DMS53 (cell line): ENCODE measurements around the gene SH3PXD2A.
A peak's percentile ranks its signal among the peaks of the same experiment; 100 is the strongest.

ENCODE experiments used
- DNase-seq: peaks from one replicate; lab custom pipeline; 2025; lab: John Stamatoyannopoulos, UW

Gene SH3PXD2A

DNA sequence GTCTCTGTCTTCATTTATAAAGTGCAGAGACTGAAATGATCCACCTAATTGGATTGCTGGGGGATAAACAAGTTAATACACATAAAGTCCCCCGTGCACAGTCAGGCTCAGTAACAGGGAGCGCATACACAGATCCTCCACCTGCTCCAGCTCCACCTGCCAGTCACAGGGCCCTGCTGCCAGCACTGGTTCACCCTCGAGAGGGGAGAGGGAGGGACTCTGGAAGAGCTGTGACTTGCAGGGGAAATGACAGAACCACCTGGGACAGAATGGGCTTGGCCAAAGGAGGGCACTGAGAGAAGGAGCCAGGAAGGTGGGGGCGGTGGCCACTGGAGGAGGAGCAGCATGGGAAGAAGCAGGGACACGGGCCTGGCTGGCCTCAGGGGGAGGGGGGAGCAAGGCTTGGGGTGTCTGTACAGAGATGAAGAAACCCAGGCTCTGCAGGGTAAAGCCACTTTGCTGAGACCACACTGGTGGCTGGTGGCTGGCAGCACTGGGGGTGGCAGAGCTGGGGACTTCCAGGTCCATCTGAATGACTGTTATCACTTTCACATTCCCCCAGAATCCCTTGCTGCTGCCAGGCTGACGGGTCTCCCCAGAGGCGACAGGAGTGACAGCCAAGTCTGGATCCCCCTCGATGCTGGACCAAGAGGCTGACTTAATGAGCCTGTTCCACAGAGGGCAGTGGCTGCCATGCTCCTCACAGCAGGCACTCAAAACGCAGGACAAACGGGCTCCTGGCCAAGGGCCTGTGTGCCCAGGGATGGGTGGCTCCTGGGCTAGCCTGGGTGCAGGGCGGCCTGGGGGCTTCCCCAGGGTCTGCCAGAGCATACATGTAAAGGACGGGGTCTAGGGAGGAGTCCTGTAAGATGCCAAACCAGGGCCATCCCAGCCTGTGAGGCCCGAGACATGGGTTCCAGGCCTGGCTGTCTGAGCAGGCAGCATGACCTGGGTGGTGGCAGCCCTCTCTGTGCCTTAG is 151.1 kb downstream of the SH3PXD2A start:
- DNase-seq: peak; percentile 34

DNA sequence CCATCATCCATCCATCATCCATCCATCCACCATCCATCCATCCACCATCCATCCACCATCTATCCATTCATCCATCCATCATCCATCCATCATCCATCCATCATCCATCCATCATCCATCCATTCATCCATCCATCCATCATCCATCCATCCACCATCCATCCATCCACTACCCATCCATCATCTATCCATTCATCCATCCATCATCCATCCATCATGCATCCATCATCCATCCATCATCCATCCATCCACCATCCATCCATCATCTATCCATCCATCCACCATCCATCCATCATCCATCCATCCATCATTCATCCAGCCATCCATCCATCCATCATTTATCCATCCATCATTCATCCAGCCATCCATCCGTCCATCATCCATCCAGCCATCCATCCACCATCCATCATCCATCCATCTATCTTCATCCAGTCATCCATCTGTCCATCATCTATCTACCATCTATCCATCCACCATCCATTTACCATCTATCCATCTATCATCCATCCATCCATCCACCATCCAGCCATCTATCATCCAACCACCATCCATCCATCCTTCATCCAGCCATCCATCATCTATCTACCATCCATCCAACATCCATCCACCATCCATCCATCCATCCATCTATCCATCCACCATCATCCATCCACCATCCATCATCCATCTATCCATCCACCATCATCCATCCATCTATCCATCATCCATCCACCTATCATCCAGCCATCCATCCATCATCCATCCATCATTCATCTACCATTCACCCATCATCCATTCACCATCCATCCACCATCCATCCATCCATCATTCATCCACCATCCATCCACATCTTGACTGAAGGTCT is 153.8 kb downstream of the SH3PXD2A start:
- no peak for DNase-seq

DNA sequence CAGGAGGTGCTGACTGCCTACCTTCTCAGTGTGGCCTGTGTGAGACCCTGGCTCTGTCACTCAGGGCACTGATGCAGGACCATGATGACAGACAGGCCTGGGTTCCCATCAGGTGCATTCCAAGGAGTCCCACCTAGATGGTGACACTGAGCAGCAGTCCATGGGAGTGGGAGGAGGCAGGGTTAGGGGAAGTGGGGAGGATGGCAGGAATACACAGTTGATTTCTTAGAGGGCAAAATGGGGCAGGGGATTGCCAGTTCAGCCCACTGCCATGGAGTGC is 155.0 kb downstream of the SH3PXD2A start:
- DNase-seq: no peak

DNA sequence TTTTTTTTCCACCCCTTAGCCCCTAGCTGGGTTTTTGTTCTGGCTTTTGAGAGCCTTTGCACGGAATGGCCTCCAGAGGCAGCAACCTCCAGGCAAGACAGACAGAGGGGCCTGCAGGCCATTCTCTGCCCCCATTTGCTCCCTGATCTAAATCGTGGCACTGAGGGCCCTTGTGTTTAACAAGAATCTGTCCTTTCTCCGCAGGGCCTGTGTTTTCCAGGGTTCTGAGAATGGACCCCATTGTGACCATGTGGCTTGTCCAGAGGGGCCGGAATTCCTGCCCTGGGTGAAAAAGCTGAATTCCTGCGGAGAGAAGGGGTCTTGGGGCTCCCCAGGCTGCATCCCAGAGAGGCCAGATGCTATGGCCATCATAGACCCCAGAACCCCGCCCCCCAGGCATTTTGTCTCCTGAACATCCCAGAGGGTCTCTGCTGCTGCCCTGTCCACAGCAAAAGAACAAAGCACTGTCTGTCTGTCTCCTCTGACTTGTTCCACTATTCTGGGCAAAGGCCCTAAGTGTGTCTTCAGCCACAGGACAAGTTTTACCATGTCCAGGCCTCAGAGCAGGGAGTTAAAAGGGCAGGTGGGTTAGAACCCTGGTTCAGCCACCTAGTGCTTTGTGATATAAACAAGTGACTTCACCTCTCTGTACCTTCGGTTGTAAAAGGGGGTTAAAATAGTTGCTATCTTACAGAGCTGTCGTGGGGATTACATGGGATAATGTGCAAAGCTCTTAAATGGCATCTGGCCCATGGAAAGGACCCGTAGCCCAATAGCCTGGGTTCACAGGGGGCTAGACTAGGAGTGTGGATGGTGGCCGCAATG is 155.6 kb downstream of the SH3PXD2A start:
- no peak for DNase-seq

DNA sequence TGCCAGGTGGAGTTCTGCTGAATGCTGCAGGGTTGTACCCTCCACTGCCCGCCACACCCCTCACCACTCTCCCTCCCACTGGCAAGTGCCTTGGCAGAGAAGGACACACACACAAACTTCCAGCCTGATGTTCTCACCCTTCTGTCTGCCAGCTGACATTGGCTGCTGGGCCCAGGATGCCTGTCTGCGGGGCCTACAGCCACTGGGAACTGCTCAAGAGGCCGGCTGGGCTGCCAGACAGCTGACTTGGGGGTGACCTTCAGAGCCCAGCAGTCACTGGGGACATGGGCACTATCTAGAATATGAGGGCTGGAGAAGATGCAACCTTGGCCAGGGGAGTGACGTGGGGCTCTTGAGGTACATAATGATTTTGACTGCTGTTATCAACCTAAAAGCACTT is 157.1 kb downstream of the SH3PXD2A start:
- DNase-seq: no peak

DNA sequence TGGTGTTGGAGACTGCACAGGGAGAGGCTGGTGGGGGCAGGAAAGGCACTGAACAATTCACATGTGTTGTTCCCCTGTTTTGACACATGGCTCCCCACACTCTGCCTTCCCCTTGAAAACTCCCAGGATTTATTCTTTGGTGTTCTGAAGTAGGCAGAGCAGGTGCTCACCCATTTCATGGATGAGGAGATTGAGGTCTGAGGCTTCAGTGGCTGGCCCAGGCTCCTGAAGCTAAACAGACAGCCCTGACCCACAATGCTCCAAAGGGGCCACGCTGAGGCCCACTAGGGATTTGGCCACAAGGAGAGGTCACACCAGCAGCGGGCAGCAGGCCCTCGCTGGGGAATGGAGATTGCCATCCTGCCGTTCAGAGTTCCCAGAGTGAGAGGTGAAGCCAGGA is 157.6 kb downstream of the SH3PXD2A start:
- no peak for DNase-seq

DNA sequence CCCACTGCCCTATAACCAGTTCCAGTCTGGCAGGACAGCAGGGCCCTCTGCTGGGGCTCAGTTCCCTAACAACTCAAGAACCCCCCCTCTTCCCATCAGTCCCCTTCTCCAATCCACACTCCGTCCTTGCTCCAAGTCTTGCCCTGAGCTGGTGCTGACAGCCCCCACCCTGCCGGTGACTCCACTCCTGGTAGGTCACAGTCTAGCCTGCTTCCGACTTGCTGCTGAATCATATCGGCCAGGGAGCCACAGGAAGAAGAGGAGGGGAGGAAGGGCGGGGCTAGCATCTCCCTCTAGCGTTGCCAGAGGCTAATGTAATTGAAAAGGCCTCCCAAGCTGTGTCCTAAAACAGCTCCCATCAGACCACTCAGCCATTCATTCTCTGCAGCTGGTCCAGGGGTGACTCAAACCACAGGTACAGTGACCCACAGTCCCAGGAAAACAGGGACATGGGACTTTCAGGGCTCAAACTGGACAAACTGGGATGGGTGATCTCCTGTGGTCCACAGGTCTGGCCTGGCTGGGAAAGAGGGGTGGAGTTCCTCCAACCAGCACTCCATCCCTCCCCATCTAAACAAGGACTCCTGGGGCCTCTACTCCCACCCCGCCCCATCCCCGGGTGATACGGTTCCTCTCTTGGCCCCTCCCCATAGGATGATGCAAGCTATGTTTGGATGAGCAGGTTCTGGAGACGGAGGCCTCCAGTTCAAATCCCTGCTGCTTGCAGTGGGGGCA is 158.8 kb downstream of the SH3PXD2A start:
- peak; percentile 39 for DNase-seq

DNA sequence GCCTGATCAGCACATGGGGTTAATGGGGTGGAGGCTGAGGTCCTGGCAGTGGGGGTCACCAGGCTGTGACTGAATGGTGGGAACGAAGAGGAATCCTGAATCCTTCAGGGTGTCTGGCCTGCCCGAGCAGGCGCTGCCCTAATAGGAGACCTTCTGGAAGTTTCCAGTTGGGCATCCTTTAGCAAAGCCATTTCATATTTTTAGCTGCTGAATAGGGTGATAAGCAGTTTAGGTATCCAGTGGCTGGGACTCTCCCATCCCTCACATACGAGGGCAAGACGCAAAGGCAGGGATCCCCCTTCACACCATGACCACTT is 159.3 kb downstream of the SH3PXD2A start:
- DNase-seq: no peak

DNA sequence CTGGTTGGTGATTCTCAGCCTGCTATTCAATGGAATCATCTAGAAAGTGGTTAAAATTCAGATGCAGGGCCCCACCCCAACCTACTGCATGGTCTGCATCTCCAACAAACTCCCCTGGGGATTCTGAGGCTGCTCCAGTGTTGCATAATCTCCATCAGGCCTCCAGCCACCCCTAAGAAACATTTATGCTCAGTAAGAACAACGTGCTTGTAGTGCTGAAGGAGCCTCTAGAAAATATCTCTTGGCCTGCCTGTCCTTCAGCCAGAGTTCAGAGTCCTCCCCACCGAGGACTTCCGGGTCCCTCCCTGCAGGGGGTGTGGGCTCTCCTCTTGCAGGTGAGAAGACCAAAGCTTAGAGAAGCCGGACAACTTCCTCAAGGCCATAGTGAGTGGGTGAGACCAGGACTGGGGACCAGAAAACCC is 159.8 kb downstream of the SH3PXD2A start:
- no peak for DNase-seq

DNA sequence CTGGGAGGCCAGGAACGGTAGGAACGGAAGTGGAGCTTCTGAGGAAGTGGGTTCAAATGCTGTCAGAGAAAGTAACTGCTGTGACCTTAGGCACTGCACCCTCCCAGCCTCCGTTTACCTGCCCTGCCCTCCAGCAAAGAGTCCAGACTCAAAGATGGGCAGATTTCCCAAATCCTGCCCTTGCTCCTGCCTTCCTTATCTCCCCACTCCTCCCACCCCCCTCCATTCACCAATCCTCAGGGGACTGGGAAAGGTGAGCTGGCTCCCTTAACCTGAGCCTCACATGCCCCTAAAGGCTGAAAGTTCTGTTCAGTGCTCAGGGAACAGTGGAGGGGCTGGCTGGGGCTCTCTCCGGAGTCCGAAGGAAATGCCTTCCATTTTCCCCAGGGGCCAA is 161.6 kb downstream of the SH3PXD2A start:
- no peak for DNase-seq

DNA sequence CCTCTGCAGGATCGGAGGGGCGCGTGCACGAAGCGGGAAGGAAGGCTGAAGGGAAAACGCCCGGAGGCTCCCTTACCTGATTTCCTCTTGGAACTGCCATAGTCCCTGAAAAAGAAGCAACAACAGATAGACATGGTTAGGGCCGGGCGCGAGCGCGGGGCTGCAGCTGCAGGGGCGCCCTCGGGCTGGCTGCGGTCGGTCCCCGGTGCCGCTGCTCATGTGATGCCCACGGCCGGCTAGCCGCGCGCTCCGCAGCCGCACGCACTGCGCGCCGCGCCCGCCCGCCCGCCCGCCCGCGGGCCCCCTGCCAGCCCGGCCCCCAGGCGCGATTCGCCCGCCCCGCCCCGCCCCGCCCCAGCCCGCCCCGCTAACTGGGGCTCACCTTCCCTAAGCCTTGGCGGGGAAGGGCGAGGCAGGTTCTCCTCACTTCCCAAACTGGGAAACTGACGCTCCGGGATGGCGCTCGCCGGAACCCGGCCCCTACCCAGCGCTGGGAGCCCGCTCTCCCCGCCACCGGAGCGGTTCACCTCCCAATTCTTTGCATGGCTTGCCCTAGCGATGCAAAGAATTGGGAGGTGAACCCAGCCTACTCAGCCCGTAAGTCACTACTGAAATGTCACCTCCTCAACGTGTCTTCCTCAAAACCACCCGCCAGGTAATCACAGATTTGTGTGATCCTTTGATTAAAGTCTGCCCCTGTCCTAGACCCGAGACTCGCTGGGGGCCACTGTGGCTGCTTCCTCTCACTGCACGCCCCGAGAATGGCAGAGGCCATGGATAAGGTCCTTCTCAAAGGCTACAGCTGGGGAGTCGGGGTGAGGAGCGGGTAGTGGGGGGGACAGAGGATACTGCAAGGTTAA is 162.2 kb downstream of the SH3PXD2A start:
- DNase-seq: peak; percentile 42

DNA sequence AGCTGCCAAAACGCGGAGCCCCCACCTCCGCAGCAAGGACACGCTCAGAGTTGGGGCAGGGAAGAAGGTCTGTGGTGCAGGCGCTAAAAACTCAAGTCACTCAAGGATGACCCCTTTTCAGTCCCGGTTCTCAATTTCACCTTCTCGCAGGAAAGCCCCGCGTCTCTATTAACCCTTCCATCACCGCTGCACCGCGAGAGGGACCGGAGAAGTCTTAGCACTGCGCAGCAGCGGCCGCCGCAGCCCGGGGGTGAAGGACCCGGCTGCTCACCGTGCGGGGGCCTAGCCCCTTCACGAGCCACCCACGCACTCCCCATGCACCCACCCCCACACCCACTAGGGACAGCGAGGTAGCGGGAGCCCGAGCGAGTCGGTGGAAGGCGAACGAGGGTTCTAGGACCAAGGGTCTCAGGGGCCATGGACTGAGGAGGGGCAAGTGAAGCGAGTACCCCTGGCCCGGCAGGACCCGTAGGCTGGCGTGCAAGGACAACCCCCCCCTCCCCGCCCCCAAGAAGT is 162.9 kb downstream of the SH3PXD2A start:
- no peak for DNase-seq

DNA sequence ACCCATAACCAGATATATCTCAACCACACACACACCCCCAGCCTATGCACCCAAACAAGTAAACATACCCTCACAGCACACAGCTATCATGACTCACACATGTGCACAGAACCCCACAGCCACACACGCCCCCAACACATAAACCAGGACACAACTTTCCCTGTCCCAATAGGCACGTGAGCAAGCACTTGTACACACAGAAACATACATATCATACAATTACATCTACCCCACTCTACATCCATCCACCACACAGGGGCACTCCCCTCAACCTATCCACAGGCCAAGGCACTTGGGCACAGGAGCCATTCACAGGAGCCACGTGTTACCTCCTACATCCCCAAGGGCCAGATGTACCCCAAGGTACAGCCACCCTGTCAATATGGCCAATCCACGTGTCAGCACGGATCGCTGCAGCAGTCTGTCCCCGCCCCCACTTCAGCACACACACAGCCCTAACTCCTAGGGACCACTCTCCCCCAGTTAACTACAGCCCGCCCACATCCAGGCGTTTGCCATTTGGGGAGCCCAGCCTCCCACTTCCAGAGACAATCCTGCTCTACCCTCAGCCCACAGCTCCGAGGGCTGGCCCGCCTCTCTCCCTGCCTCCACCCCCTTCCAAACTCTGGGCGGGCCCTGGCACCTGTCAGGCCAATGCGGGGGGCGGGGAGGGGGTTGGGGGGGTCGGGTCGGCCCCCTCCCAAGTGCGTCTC is 163.5 kb downstream of the SH3PXD2A start:
- no peak for DNase-seq

DNA sequence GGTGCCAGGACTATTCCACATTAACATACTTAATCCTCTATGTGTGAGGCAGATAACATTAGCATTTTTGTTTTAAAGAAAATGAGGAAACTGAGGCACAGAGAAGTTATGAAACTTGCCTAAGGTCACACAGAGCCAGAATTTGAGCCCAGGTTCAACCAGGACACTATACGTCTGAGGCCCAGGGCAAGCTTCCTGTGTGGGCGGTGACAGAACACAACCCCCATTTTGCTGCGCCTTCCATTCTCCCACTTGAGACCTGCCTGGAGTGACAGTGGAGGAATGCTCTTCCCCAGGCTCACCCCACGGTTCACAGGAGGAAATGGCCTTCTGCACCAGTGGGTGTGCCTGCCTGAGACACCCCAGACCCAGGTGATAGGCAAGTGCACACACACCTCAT is 164.1 kb downstream of the SH3PXD2A start:
- no peak for DNase-seq

DNA sequence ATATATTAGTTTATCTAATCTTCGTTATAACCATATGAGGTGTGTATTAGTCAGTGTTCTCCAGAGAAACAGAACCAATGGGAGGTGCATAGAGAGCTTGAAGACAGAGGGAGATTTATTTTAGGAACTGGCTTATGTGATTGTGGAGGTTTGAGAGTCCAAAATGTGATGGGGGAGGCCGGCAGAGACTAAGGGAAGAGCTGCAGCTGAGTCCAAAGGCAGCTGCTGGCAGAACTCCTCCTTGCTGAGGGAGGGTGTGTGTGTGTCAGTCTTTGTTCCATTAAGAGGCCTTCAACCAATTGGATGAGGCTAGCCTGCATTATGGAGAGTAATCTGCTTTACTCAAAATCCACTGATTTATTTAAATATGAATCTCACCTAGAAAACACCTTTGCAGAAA is 165.1 kb downstream of the SH3PXD2A start:
- no peak for DNase-seq

DNA sequence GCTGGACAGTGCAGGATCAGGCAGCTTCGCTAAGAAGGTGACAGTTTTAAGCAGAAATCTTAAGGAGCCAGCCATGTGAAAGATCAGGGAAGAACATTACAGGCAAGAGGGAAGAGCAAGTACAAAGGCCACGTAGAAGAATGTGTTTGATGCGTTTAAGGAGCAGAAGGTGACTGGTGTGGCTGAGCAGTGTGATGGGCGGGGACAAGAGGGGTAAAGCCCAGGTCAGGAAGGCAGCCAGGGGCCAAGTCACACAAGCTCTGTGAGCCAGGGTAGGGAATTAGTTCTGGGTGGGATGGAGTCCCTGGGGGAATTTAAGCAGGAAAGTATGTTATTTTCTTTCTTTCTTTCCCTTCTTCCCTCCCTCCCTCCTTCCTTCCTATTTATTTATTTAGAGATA is 166.9 kb downstream of the SH3PXD2A start:
- DNase-seq: no peak

DNA sequence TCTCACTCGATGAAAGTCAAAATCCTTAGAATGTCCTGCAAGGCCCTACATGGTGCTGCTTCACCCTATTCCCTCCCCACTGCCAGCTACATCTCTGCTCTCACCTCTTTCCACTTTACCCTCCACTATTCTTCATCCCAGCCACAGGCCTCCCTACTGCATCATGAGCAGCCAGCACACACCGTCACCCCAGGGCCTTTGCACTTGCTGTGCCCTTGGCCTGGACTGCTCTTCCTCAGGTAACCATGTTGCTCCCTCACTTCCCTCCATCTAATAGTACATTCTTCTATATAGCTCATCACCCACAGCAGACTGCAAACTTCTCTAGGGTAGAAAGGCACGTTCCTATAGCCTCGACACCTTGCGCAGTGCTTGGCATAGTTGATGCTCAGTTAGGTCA is 167.7 kb downstream of the SH3PXD2A start:
- DNase-seq: no peak

DNA sequence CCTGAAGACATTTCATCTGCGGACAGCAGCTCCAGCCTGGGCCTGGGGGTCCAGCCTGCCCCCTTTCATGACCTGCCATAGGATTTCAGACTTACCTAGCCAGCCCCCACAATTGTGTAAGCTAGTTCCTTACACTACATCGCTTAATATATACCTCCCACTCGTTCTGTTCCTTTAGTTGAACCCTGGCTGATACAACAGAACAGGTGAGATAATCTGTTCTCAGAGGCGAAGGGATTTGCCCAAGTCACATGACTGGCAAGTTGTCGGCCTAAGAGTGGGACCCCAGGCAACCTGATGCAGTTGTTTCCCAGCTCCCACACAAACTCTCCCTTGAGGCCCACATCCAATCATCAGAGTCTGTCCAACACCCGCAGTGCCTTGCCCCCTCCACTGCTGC is 168.2 kb downstream of the SH3PXD2A start:
- DNase-seq: no peak

DNA sequence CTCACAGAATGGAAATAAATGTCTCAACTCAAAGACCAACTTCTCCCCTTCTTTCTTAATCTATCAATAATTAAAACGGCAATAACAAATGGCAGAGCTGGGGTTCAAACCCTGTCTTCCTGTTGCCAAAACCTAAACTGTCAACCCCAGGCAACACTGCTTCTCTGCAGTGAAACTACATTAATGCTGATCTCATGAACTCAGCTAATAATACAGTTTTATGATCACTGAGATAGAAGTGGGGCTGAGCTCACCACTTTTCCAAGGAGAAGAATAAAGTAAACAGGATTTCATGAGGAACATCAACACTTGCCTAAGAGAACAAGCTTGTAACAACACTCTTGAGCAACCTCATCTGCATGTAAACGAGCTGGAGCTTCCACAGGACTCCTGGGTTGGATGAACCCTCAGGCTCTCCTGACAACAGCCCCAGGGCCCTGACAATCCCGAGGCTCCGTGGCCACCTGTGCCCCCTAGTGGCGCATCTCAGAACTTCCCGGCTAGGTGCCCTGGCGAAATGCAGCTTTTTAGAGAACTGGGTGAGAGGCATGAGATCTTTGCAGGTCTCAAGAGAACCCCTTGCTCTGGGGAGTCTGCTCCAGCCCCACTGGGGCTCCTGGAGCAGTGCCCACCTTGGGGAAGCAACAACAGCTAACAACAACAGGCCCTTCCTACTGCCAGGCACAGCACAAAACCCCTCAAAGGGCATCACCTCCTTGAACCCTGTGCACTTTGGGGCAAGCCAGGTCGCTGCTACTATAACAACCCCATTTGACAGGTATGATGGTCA is 169.3 kb downstream of the SH3PXD2A start:
- peak; percentile 77 for DNase-seq
